GM12891 (cell line): ENCODE data around the gene CNGB1.
"Not testable (repeated sequence)": the region's sequence is repeated elsewhere in the genome, so short reads cannot be mapped to it uniquely, and the experiment has no call there.

Experiments
- DNase-seq: peaks from one replicate; pipeline ENCODE4 v3.0.0; 2011; ENCODE audit warnings: low spot score; ENCODE audit not compliant: insufficient read length
- FAIRE-seq: peaks from 2 replicates; lab custom pipeline; 2011; peaks lifted over from hg19 to GRCh38; lab: Jason Lieb, UNC
- PAX5 ChIP-seq: IDR thresholded peaks from 2 replicates; pipeline ENCODE4 v1.6.1; 2011; ENCODE audit warnings: low read length, moderate library complexity, mild to moderate bottlenecking; ENCODE audit not compliant: insufficient read depth, severe bottlenecking
- POLR2A ChIP-seq: IDR thresholded peaks from 2 replicates; pipeline ENCODE4 v1.6.1; 2011; ENCODE audit warnings: low read depth, low read length, control low read depth
- POLR2AphosphoS5 ChIP-seq: IDR thresholded peaks from 2 replicates; pipeline ENCODE4 v1.6.1; 2011; ENCODE audit warnings: low read depth, low read length, control low read depth
- POU2F2 ChIP-seq: IDR thresholded peaks from 2 replicates; pipeline ENCODE4 v1.6.1; 2011; ENCODE audit warnings: low read depth, mild to moderate bottlenecking, control low read depth, low read length, moderate library complexity
- SPI1 ChIP-seq: IDR thresholded peaks from 2 replicates; pipeline ENCODE4 v1.6.1; 2011; ENCODE audit warnings: low read depth, low read length, control low read depth
- TAF1 ChIP-seq: IDR thresholded peaks from 2 replicates; pipeline ENCODE4 v1.6.1; 2011; ENCODE audit warnings: low read depth, low read length, control low read depth

Gene CNGB1

DNA sequence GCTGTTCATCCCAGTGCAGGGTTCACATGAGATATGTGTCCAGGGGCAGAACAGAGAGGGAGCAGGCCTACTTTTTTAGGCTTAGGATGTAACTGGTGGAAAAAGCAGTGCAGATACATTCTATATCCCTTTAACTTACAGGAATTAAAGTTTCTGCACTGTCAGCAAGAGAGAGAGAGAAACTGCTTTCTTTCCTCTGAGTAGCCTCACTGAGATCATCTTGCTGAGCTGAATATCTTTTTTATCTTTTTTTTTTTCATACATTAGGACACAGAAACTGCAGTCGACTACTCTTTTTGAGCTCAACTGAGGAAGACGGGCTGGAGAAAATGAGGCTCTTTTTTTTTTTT is 50.1 kb downstream of the CNGB1 start:
- no peak for TF ChIP-seq TAF1
- TF ChIP-seq POU2F2 = no peak
- no peak for TF ChIP-seq PAX5
- no peak for TF ChIP-seq SPI1
- TF ChIP-seq POLR2A = no peak
- TF ChIP-seq POLR2AphosphoS5 = no peak
- FAIRE-seq (no peak), DNase-seq (no peak)

DNA sequence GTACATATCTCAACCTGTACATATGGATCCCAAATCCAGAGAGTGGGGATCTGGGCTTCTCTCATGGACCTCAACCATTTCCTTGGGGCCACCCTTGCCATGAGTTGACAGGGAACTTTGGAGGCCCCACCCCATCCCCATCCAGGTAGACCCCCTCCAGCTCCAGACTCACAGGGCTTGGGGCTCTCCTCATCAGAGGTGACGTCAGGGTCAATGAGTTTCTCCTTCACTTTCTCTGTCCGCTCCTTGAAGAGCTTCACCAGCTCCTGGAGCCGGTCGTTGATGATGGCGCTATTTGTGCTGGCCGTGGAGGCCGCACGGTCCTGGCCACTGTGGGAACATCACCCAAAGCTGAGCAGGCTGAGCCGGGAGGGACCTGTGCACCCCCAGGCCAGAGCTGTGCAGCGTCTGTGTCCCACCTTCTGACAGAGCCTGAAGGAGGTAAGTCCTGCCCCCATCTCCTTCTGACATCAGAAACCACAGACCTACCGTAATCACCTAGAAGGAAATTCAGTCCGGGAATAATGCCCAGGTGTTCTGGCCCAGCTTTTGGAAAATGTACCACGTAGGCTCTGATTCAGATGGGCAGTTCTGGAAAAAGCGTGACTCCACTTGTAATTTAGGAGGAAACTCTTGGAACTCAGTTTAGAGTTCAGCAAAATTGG is 50.6 kb downstream of the CNGB1 start:
- FAIRE-seq (no peak), DNase-seq (no peak)
- TF ChIP-seq SPI1 (no peak), TAF1 (no peak), POU2F2 (no peak), POLR2A (no peak), PAX5 (no peak), POLR2AphosphoS5 (no peak)

DNA sequence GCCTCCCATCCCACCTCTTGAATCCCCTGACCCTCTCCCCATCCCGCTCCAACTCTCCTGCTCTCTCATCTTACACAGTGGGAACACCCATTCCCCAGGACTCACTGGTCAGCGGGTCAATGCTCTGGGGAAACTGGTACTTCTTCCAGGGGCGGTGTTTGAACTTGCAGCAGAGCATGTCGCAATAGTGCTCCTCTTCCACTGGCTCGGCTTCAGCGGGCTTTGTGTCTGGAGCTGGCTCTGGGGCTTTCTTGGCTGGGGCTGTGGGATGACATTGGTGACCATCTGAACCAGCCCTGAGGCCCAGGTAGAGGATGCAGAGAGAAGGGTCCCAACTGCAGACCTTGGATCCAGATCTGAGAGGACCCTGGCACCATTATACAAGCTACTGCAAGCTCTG is 51.9 kb downstream of the CNGB1 start:
- DNase-seq = no peak
- no peak for TF ChIP-seq TAF1
- FAIRE-seq = no peak

DNA sequence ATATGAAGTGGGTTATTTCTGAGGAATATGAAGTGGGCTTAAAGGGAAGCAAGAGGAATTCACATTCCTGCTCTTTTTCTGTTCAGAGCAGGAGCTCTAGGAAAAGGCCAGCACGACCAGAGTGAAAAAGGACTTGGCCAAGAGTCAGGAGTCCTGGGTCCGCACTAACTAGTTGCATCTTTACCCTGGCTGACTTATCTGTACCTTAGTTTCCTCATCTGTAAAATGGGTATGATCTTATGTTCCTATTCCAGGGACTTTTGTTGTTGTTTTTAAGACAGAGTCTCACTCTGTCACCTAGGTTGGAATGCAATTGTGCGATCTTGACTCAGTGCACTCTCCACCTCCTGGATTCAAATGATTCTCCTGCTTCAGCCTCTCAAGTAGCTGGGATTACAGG is 52.5 kb downstream of the CNGB1 start:
- no peak for DNase-seq
- no peak for FAIRE-seq
- no peak for TF ChIP-seq POLR2A
- no peak for TF ChIP-seq POU2F2

DNA sequence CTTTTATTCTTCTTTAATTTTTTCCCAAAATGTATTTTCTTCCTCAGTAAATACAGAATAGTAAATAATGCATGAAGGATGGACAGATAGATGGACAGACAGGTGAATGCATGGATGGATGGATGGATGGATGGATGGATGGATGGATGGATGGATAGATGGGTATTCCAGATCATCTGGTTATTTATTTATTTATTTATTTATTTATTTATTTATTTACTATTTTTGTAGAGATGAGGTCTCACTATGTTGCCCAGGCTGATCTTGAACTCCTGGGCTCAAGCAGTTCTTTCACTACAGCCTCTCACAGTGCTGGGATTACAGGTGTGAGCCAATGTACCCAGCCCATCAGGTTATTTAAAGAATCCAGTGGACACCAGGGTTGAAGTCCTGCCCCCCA is 53.0 kb downstream of the CNGB1 start:
- FAIRE-seq, DNase-seq: not testable (repeated sequence)

DNA sequence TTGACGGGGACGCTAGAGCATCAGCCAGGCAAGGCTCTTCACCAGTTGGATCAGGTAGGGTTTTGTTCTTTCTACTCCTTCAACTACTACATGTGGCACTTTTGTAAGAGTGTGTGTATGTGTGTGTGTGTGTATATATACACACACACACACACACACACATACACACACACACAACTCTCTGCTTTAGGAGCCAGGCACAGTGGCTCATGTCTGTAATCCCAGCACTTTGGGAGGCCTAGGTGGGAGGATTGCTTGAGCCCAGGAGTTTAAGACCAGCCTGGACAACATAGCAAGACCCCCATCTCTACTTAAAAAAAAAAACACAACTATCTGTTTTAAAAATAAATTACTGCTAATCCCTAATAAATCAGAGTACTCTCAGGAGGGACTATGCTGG is 53.4 kb downstream of the CNGB1 start:
- not testable (repeated sequence) for FAIRE-seq, DNase-seq

DNA sequence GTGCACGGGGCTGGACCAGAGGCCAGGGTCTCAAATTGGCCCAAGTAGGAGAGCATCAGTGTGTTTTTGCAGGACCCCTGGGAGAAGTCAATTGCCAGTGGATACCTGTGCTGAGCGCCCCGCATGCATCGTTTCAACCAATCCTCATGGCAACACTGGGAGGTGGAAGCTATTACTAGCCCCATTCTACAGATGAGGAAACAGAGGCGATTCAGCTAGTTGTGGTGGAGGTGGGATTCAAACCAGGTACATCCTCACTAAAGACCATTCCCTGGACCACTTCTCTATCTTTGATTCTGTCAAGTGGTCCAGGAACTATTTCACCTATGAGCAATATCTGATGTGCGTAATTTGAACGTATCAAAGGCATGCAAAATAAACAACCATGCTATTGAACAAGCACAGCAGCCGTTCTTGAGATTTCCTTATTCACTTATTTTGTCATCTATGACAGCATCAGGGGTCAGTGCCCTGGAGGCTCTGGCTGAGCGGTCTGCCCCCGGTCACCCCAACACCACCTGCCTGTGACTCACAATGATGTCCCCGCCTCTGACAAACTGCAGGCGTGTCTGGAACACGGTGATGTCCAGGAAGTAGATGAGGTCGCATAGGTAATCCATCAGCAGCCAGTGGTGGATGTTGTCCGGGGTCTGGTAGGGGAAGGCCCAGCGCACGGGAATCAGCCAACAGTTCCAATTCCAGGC is 54.0 kb downstream of the CNGB1 start:
- DNase-seq (no peak), FAIRE-seq (no peak)
- TF ChIP-seq PAX5 (no peak), SPI1 (no peak), POLR2AphosphoS5 (no peak), POU2F2 (no peak), TAF1 (no peak), POLR2A (no peak)

DNA sequence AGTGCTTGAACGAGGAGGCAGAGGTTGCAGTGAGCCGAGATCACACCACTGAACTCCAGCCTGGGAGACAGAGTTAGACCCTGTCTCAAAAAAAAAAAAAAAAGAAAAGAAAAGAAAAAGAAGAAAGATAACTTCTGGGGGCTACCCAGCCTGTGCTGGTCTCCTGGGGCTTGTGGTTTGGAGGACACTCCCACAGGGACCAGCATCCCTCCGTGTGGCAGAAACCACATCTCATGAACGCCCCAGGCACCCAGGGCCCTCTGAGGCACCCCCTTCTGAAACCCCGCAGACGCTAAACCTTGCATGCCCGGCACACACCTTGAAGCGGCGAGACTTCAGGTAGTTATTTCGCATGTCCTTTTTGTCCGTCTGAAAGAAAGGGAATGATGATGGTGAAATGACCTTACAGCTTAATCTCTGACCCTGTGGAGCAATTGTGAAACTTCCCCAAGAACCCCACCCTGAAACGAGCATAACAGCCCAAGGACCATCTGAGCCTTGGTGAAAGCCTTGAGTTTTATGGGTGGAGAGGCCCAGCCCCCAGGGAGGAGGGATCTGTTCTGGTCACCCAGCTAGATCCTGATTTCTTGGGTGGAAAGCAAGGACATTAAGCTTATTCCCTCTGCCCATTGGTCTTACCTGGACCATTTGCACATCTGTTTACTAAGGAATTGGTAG is 55.0 kb downstream of the CNGB1 start:
- no peak for DNase-seq
- FAIRE-seq = no peak
- TF ChIP-seq POLR2A (no peak), POLR2AphosphoS5 (no peak), PAX5 (no peak), TAF1 (no peak), SPI1 (no peak), POU2F2 (no peak)

DNA sequence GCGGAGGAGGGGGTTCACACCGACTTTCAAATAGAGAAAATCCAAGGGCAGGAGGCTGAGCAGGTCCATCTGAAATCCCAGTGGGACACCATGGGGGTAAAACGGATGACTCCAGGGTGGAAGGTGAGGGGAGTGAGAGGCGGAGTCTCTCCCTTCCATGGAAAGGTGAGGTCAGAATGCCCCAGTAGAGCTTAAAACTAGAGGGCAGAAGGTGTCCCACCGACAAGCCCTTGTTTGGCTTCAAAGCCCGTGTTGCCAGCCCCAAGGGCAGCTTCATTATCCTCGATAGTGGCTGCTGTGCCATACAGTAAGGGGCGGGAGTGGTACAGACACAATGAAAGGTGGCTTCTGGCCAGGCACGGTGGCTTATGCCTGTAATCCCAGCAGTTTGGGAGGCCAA is 55.7 kb downstream of the CNGB1 start:
- FAIRE-seq (no peak), DNase-seq (no peak)
- TF ChIP-seq PAX5 = no peak
- no peak for TF ChIP-seq SPI1
- TF ChIP-seq POU2F2 = no peak
- TF ChIP-seq POLR2A = no peak
- TF ChIP-seq TAF1 = no peak
- TF ChIP-seq POLR2AphosphoS5 = no peak

DNA sequence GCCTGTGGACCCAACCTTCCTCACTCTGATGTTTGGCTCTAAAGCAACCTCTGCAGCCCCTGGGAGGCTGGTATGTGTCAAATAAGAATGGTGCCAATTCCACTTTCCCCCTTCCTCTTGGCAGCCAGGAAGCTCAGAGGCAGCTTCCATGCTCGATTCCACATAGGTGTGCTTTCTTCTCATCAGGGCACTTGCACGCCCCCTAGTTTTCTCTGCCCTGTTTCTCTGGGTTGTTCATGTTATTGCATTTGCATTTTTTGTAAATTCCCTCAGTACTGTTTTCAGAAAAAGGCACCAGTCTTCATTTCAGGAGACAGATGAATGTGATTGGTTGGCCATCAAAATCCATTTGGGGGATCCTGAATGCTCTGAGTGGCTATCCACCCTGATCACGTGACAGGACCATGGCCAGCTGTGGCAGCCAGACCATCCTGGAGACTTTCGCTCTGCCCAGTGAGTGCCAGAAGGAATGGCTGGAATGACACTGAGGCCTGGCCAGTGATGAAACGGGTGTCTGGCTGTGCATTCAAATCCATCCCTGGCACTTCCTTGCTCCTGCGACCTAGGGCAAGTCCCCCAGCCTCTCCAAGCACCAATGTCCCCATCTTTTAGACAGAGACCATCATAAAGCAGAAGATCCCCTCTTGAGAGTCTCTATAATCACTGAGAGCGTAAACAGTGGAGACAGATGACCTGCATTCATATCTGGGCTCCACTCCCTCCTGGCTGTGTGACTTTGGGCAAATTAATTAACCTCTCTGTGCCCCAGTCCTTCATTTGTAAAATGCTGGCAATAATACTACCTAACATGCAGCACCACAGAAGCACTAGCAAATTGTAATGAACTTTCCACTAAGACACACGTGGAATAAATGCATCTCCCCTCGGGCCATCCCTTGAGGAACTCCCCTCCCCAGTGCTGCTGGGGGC is 56.4 kb downstream of the CNGB1 start:
- FAIRE-seq = no peak
- TF ChIP-seq SPI1 (no peak), POLR2AphosphoS5 (no peak), TAF1 (no peak), PAX5 (no peak), POLR2A (no peak), POU2F2 (no peak)
- DNase-seq = no peak
